ENCODE data around the gene DDX20.

DNA sequence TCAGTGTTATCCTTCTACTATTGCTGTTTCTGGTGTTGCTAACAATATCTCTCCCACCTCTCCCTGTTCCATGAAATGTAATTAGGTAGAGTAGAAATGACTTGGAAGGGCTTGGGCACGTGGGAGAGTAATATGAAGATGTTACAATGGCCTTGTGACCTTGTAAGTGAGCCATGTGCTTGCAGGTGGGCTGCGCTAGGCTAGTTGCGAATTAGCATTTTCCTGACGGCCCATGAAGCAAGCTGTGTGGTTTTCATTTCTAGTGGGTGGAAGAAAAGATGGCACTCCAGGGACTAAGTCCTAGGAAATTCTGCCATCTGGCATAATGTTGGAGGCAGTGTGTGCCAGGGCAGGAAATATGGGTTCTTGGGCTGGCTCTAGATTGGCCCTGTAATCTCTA lies 7.8 kb upstream of the DDX20 start:
- TF ChIP-seq YY1 (IDR thresholded peaks at IDR 0.05; ENCODE audit: insufficient read depth, insufficient read length) (no peak), ZNF274 (IDR thresholded peaks at IDR 0.05; ENCODE audit: low read depth, low read length) (no peak)

Measured in NT2/D1 (cell line).